ENCODE measurements around the gene PPP3CA.

PPP3CA gene

GRCh38 chr4:101020956-101021355 lies 326.4 kb downstream of the PPP3CA start:
- DNase-seq (ENCODE audit: extremely low spot score), result no peak
- ChIA-PET POLR2A (no interaction called here), CTCF (no interaction called here)
- TF ChIP-seq ELF4 (IDR thresholded peaks at IDR 0.05) (no peak), FOXM1 (IDR thresholded peaks at IDR 0.05; ENCODE audit: borderline replicate concordance) (no peak), ARNT (IDR thresholded peaks at IDR 0.05) (no peak), LEF1 (IDR thresholded peaks at IDR 0.05; ENCODE audit: borderline replicate concordance) (no peak), FOXK2 (IDR thresholded peaks at IDR 0.05) (no peak), NFRKB (IDR thresholded peaks at IDR 0.05) (no peak), TARDBP (IDR thresholded peaks at IDR 0.05) (no peak), L3MBTL2 (conservative IDR thresholded peaks at IDR 0.05) (no peak), HDGF (IDR thresholded peaks at IDR 0.05; ENCODE audit: borderline replicate concordance) (no peak), CTBP1 (IDR thresholded peaks at IDR 0.05; ENCODE audit: borderline replicate concordance) (no peak), ZNF384 (IDR thresholded peaks at IDR 0.05) (no peak), SUZ12 (IDR thresholded peaks at IDR 0.05) (no peak), FOXA1 (IDR thresholded peaks at IDR 0.05) (no peak), BHLHE40 (IDR thresholded peaks at IDR 0.05; ENCODE audit: borderline replicate concordance) (no peak), SP1 (IDR thresholded peaks at IDR 0.05) (no peak)
- TF ChIP-seq, protein P1, sequence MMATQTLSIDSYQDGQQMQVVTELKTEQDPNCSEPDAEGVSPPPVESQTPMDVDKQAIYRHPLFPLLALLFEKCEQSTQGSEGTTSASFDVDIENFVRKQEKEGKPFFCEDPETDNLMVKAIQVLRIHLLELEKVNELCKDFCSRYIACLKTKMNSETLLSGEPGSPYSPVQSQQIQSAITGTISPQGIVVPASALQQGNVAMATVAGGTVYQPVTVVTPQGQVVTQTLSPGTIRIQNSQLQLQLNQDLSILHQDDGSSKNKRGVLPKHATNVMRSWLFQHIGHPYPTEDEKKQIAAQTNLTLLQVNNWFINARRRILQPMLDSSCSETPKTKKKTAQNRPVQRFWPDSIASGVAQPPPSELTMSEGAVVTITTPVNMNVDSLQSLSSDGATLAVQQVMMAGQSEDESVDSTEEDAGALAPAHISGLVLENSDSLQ (IDR thresholded peaks at IDR 0.05), result no peak

GRCh38 chr4:101019941-101020401 lies 327.4 kb downstream of the PPP3CA start:
- TF ChIP-seq FOXK2 (IDR thresholded peaks at IDR 0.05) (no peak), BHLHE40 (IDR thresholded peaks at IDR 0.05; ENCODE audit: borderline replicate concordance) (no peak), SP1 (IDR thresholded peaks at IDR 0.05) (no peak), FOXA1 (IDR thresholded peaks at IDR 0.05) (no peak), LEF1 (IDR thresholded peaks at IDR 0.05; ENCODE audit: borderline replicate concordance) (no peak)
- DNase-seq (ENCODE audit: extremely low spot score), result no peak
- CTCF ChIA-PET, result no interaction called here
- POLR2A ChIA-PET, result no interaction called here

GRCh38 chr4:101019313-101019712 lies 328.0 kb downstream of the PPP3CA start:
- ChIA-PET POLR2A (no interaction called here), CTCF (no interaction called here)
- TF ChIP-seq L3MBTL2 (conservative IDR thresholded peaks at IDR 0.05), result no peak
- no peak for TF ChIP-seq HDGF (IDR thresholded peaks at IDR 0.05; ENCODE audit: borderline replicate concordance)
- TF ChIP-seq CTBP1 (IDR thresholded peaks at IDR 0.05; ENCODE audit: borderline replicate concordance), result no peak
- TF ChIP-seq LEF1 (IDR thresholded peaks at IDR 0.05; ENCODE audit: borderline replicate concordance), result no peak
- no peak for DNase-seq (ENCODE audit: extremely low spot score)

DNA sequence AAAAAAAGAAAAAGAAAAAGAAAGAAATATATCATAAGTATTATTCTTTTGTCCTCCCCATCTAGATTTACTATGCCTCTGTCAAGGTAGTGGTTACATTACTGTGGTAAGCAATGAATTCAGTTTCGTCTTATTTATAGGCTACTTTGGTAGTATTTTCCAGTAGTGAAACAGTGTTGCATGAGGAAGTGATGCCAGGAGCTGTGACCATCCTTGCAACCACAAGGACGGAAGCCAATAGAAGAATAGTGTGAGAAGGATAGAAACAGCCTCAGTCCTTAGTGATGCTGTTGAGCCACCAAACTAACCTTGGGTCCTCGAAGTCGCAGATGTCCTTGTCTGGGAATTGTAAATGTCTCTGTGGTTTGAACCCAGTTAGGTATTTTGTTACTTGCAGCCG lies 328.5 kb downstream of the PPP3CA start:
- CTCF ChIA-PET, result no interaction called here
- TF ChIP-seq NFRKB (IDR thresholded peaks at IDR 0.05) (no peak), BHLHE40 (IDR thresholded peaks at IDR 0.05; ENCODE audit: borderline replicate concordance) (no peak), ZNF384 (IDR thresholded peaks at IDR 0.05) (no peak), CTBP1 (IDR thresholded peaks at IDR 0.05; ENCODE audit: borderline replicate concordance) (no peak), FOXA1 (IDR thresholded peaks at IDR 0.05) (no peak), ELF4 (IDR thresholded peaks at IDR 0.05) (no peak)
- POLR2A ChIA-PET, result no interaction called here
- DNase-seq (ENCODE audit: extremely low spot score), result no peak

GRCh38 chr4:101014417-101014816 lies 332.9 kb downstream of the PPP3CA start:
- POLR2A ChIA-PET, result no interaction called here
- CTCF ChIA-PET, result no interaction called here
- no peak for DNase-seq (ENCODE audit: extremely low spot score)
- TF ChIP-seq FOXK2 (IDR thresholded peaks at IDR 0.05) (no peak), L3MBTL2 (conservative IDR thresholded peaks at IDR 0.05) (no peak), HDGF (IDR thresholded peaks at IDR 0.05; ENCODE audit: borderline replicate concordance) (no peak), LEF1 (IDR thresholded peaks at IDR 0.05; ENCODE audit: borderline replicate concordance) (no peak), FOXA1 (IDR thresholded peaks at IDR 0.05) (no peak), ZNF384 (IDR thresholded peaks at IDR 0.05) (no peak), TARDBP (IDR thresholded peaks at IDR 0.05) (no peak), SP1 (IDR thresholded peaks at IDR 0.05) (no peak), CTBP1 (IDR thresholded peaks at IDR 0.05; ENCODE audit: borderline replicate concordance) (no peak), NFRKB (IDR thresholded peaks at IDR 0.05) (no peak), SUZ12 (IDR thresholded peaks at IDR 0.05) (no peak), ARNT (IDR thresholded peaks at IDR 0.05) (no peak), BHLHE40 (IDR thresholded peaks at IDR 0.05; ENCODE audit: borderline replicate concordance) (no peak), FOXM1 (IDR thresholded peaks at IDR 0.05; ENCODE audit: borderline replicate concordance) (no peak), ELF4 (IDR thresholded peaks at IDR 0.05) (no peak)
- TF ChIP-seq, protein P1 (IDR thresholded peaks at IDR 0.05), result no peak

GRCh38 chr4:101010987-101011386 lies 336.3 kb downstream of the PPP3CA start:
- CTCF ChIA-PET, result no interaction called here
- DNase-seq (ENCODE audit: extremely low spot score), result no peak
- TF ChIP-seq LEF1 (IDR thresholded peaks at IDR 0.05; ENCODE audit: borderline replicate concordance), result no peak
- no peak for TF ChIP-seq FOXM1 (IDR thresholded peaks at IDR 0.05; ENCODE audit: borderline replicate concordance)
- no peak for TF ChIP-seq BHLHE40 (IDR thresholded peaks at IDR 0.05; ENCODE audit: borderline replicate concordance)
- TF ChIP-seq ARNT (IDR thresholded peaks at IDR 0.05), result no peak
- no peak for TF ChIP-seq ZNF384 (IDR thresholded peaks at IDR 0.05)
- no peak for TF ChIP-seq CTBP1 (IDR thresholded peaks at IDR 0.05; ENCODE audit: borderline replicate concordance)
- no peak for TF ChIP-seq HDGF (IDR thresholded peaks at IDR 0.05; ENCODE audit: borderline replicate concordance)
- TF ChIP-seq ELF4 (IDR thresholded peaks at IDR 0.05), result no peak
- TF ChIP-seq, protein P1 (IDR thresholded peaks at IDR 0.05), result no peak
- POLR2A ChIA-PET, result no interaction called here

GRCh38 chr4:101009471-101009870 lies 337.9 kb downstream of the PPP3CA start:
- CTCF ChIA-PET, result no interaction called here
- no peak for TF ChIP-seq FOXM1 (IDR thresholded peaks at IDR 0.05; ENCODE audit: borderline replicate concordance)
- TF ChIP-seq SP1 (IDR thresholded peaks at IDR 0.05), result no peak
- TF ChIP-seq SUZ12 (IDR thresholded peaks at IDR 0.05), result no peak
- no peak for TF ChIP-seq BHLHE40 (IDR thresholded peaks at IDR 0.05; ENCODE audit: borderline replicate concordance)
- TF ChIP-seq TARDBP (IDR thresholded peaks at IDR 0.05), result no peak
- no peak for TF ChIP-seq ZNF384 (IDR thresholded peaks at IDR 0.05)
- TF ChIP-seq FOXA1 (IDR thresholded peaks at IDR 0.05), result no peak
- no peak for TF ChIP-seq HDGF (IDR thresholded peaks at IDR 0.05; ENCODE audit: borderline replicate concordance)
- no peak for TF ChIP-seq CTBP1 (IDR thresholded peaks at IDR 0.05; ENCODE audit: borderline replicate concordance)
- TF ChIP-seq, protein P1 (IDR thresholded peaks at IDR 0.05), result no peak
- no peak for TF ChIP-seq ARNT (IDR thresholded peaks at IDR 0.05)
- DNase-seq (ENCODE audit: extremely low spot score), result no peak
- POLR2A ChIA-PET, result no interaction called here

All from HEK293T (cell line).